Measurements from ENCODE around the gene DIRAS1.

The DIRAS1 gene

GRCh38 chr19:2720777-2721569 is at the start of gene DIRAS1:
DIRAS1 (minus strand) TSS chr19:2721372; CDS start chr19:2717806, 3,566 bp downstream.
- DNase-seq (ENCODE audit: low read depth), result no peak

- DNase-seq (ENCODE audit: low read depth), result no peak
Observed at GRCh38 chr19:2770055-2771013, 49.2 kb upstream of the DIRAS1 start.

- no peak for DNase-seq (ENCODE audit: low read depth)
Observed at GRCh38 chr19:2769218-2769617, 48.0 kb upstream of the DIRAS1 start.

- no peak for DNase-seq (ENCODE audit: low read depth)
Observed at GRCh38 chr19:2768365-2769132, 47.4 kb upstream of the DIRAS1 start.

GRCh38 chr19:2767688-2768087 is 46.5 kb upstream of the DIRAS1 start:
- no peak for DNase-seq (ENCODE audit: low read depth)

GRCh38 chr19:2766594-2767372 is 45.6 kb upstream of the DIRAS1 start:
- DNase-seq (ENCODE audit: low read depth), result no peak

- DNase-seq (ENCODE audit: low read depth), result no peak
Observed at GRCh38 chr19:2765376-2765775, 44.2 kb upstream of the DIRAS1 start.

GRCh38 chr19:2764945-2765344 is 43.8 kb upstream of the DIRAS1 start:
- no peak for DNase-seq (ENCODE audit: low read depth)

- no peak for DNase-seq (ENCODE audit: low read depth)
Observed at GRCh38 chr19:2763687-2764086, 42.5 kb upstream of the DIRAS1 start.

- no peak for DNase-seq (ENCODE audit: low read depth)
Observed at GRCh38 chr19:2762783-2763496, 41.8 kb upstream of the DIRAS1 start.

- no peak for DNase-seq (ENCODE audit: low read depth)
Observed at GRCh38 chr19:2761876-2762782, 41.0 kb upstream of the DIRAS1 start.

- DNase-seq (ENCODE audit: low read depth), result no peak
Observed at GRCh38 chr19:2761309-2761677, 40.1 kb upstream of the DIRAS1 start.

GRCh38 chr19:2759965-2760364 is 38.8 kb upstream of the DIRAS1 start:
- DNase-seq (ENCODE audit: low read depth), result no peak

GRCh38 chr19:2759362-2759761 is 38.2 kb upstream of the DIRAS1 start:
- no peak for DNase-seq (ENCODE audit: low read depth)

GRCh38 chr19:2758601-2759313 is 37.6 kb upstream of the DIRAS1 start:
- no peak for DNase-seq (ENCODE audit: low read depth)

GRCh38 chr19:2756921-2757881 is 36.0 kb upstream of the DIRAS1 start:
- DNase-seq (ENCODE audit: low read depth), result no peak

- DNase-seq (ENCODE audit: low read depth), result no peak
Observed at GRCh38 chr19:2756477-2756876, 35.3 kb upstream of the DIRAS1 start.

- no peak for DNase-seq (ENCODE audit: low read depth)
Observed at GRCh38 chr19:2755811-2756210, 34.6 kb upstream of the DIRAS1 start.
